RKO (cell line): ENCODE results near the gene POLR2A.

Experiments used
- DNase-seq: peaks from one replicate; pipeline ENCODE4 v3.0.0-alpha.2; 2016; ENCODE audit warnings: low spot score

The POLR2A gene

GRCh38 chr17:7502987-7503386 lies 18.8 kb downstream of the POLR2A start:
- no peak for DNase-seq

GRCh38 chr17:7503521-7503920 lies 19.4 kb downstream of the POLR2A start:
- no peak for DNase-seq

GRCh38 chr17:7508145-7508544 lies 24.0 kb downstream of the POLR2A start:
- no peak for DNase-seq

- DNase-seq = no peak
Measured at GRCh38 chr17:7508846-7509245, 24.7 kb downstream of the POLR2A start.

- no peak for DNase-seq
Measured at GRCh38 chr17:7509937-7510336, 25.8 kb downstream of the POLR2A start.

GRCh38 chr17:7511108-7511507 lies 26.9 kb downstream of the POLR2A start:
- DNase-seq = no peak

GRCh38 chr17:7512105-7512504 lies 27.9 kb downstream of the POLR2A start:
- DNase-seq = no peak

GRCh38 chr17:7512824-7513540 lies 28.8 kb downstream of the POLR2A start:
- no peak for DNase-seq

GRCh38 chr17:7513850-7514419 lies 29.8 kb downstream of the POLR2A start:
- no peak for DNase-seq

- no peak for DNase-seq
Measured at GRCh38 chr17:7515911-7516610, 31.9 kb downstream of the POLR2A start.

- DNase-seq = peak; percentile 28
Measured at GRCh38 chr17:7523033-7523432, 38.9 kb downstream of the POLR2A start.

GRCh38 chr17:7528842-7529241 lies 44.7 kb downstream of the POLR2A start:
- DNase-seq = no peak

- DNase-seq = no peak
Measured at GRCh38 chr17:7530023-7530900, 46.1 kb downstream of the POLR2A start.

GRCh38 chr17:7538050-7538449 lies 53.9 kb downstream of the POLR2A start:
- DNase-seq = no peak

GRCh38 chr17:7538891-7539545 lies 54.9 kb downstream of the POLR2A start:
- no peak for DNase-seq

- DNase-seq = no peak
Measured at GRCh38 chr17:7541074-7541621, 57.0 kb downstream of the POLR2A start.

- DNase-seq = no peak
Measured at GRCh38 chr17:7544911-7545310, 60.7 kb downstream of the POLR2A start.

- DNase-seq = peak; percentile 38
Measured at GRCh38 chr17:7548585-7549400, 64.6 kb downstream of the POLR2A start, which contains the start of gene TNFSF12. TSS of gene TNFSF12 (plus strand) at chr17:7549058. CDS start at chr17:7549154, 96 bp downstream.
